Activated B cell treated with CpG ODN at 0.5 μM for 24 hours (primary cell): ENCODE measurements around the gene EXOSC9. TPM values are rescaled to one million over a fixed set of nuclear protein-coding genes. Genes with fewer than 3 reads are reported as not detected.

Experiments used
- ATAC-seq: fragments of 200-7000 bp; cut with Tn5 transposase; one replicate; pipeline ENCODE4 v1.10.0; 2021; ENCODE audit warnings: low read depth, mild to moderate bottlenecking, moderate library complexity
- CTCF ChIA-PET: fragments of 350-600 bp; sonication (Branson Sonifier 250); formaldehyde crosslinking; loops from one replicate; lab custom pipeline; 2021; ENCODE audit warnings: antibody characterized with exemption; lab: Charles Lee
- POLR2A ChIA-PET: fragments of 350-600 bp; sonication (Branson Sonifier 250); formaldehyde crosslinking; loops from one replicate; lab custom pipeline; 2021; ENCODE audit warnings: antibody characterized with exemption; lab: Charles Lee
- DNase-seq: peaks from one replicate; pipeline ENCODE4 v3.0.0; 2022
- H3K27ac Mint-ChIP-seq: one replicate; pipeline ENCODE4 v1.8.0; 2020; ENCODE audit warnings: mixed read lengths
- H3K27me3 Mint-ChIP-seq: one replicate; pipeline ENCODE4 v1.8.0; 2021; ENCODE audit warnings: mixed read lengths
- H3K36me3 Mint-ChIP-seq: one replicate; pipeline ENCODE4 v1.8.0; 2021; ENCODE audit warnings: low read depth, mixed read lengths
- H3K4me1 Mint-ChIP-seq: one replicate; pipeline ENCODE4 v1.8.0; 2021; ENCODE audit warnings: mixed read lengths
- H3K4me3 Mint-ChIP-seq: one replicate; pipeline ENCODE4 v1.8.0; 2020; ENCODE audit warnings: mild to moderate bottlenecking, mixed read lengths
- H3K9me3 Mint-ChIP-seq: one replicate; pipeline ENCODE4 v1.8.0; 2020; ENCODE audit warnings: mixed read lengths
- intact Hi-C: fragments of 100-400 bp; cut with micrococcal nuclease; formaldehyde crosslinking; loops from one replicate; pipeline ENCODE4 v1.15.1; 2024
- total RNA-seq: library from RNA; stranded (reverse); gene quantifications from 2 replicates; pipeline ENCODE4 v1.2.3, GENCODE V29; 2022
- TF ChIP-seq, protein P1 (sequence below): fragments of 200-600 bp; IDR thresholded peaks from one replicate; pipeline ENCODE4 v1.8.0; 2022; ENCODE audit warnings: antibody characterized with exemption, mild to moderate bottlenecking

The EXOSC9 gene
- total RNA-seq, 1 donor from 2014 or later = 37.5 TPM

GRCh38 chr4:121771869-121772268 lies 29.3 kb upstream of the EXOSC9 start:
- no peak overlapping the region for H3K27ac Mint-ChIP-seq
- no peaks in the 10 kb centered on the region for H3K4me1 Mint-ChIP-seq
- no peak for ATAC-seq
- TF ChIP-seq, protein P1, sequence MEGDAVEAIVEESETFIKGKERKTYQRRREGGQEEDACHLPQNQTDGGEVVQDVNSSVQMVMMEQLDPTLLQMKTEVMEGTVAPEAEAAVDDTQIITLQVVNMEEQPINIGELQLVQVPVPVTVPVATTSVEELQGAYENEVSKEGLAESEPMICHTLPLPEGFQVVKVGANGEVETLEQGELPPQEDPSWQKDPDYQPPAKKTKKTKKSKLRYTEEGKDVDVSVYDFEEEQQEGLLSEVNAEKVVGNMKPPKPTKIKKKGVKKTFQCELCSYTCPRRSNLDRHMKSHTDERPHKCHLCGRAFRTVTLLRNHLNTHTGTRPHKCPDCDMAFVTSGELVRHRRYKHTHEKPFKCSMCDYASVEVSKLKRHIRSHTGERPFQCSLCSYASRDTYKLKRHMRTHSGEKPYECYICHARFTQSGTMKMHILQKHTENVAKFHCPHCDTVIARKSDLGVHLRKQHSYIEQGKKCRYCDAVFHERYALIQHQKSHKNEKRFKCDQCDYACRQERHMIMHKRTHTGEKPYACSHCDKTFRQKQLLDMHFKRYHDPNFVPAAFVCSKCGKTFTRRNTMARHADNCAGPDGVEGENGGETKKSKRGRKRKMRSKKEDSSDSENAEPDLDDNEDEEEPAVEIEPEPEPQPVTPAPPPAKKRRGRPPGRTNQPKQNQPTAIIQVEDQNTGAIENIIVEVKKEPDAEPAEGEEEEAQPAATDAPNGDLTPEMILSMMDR = no peak
- CTCF ChIA-PET = no interaction called here
- POLR2A ChIA-PET = no interaction called here
- no peak for DNase-seq
- H3K27me3 Mint-ChIP-seq = peaks cover 22% of the 10 kb centered on the region
- H3K4me3 Mint-ChIP-seq = no peak overlapping the region
- intact Hi-C loops = no loop called here
- H3K36me3 Mint-ChIP-seq = no peaks in the 10 kb centered on the region
- H3K9me3 Mint-ChIP-seq = no peaks in the 10 kb centered on the region

GRCh38 chr4:121773883-121774282 lies 27.2 kb upstream of the EXOSC9 start:
- CTCF ChIA-PET = no interaction called here
- POLR2A ChIA-PET = no interaction called here
- Mint-ChIP-seq H3K9me3 (no peaks in the 10 kb centered on the region), H3K4me1 (no peaks in the 10 kb centered on the region), H3K27ac (no peak overlapping the region), H3K4me3 (no peak overlapping the region), H3K27me3 (peaks cover 10% of the 10 kb centered on the region), H3K36me3 (no peaks in the 10 kb centered on the region)
- intact Hi-C loops = no loop called here
- DNase-seq (no peak), ATAC-seq (no peak)
- TF ChIP-seq, protein P1 = no peak

GRCh38 chr4:121776610-121777401 lies 24.3 kb upstream of the EXOSC9 start:
- intact Hi-C loops = no loop called here
- H3K4me1 Mint-ChIP-seq = no peaks in the 10 kb centered on the region
- peaks cover 13% of the 10 kb centered on the region for H3K27me3 Mint-ChIP-seq
- CTCF ChIA-PET = no interaction called here
- no peak overlapping the region for H3K4me3 Mint-ChIP-seq
- H3K9me3 Mint-ChIP-seq = no peaks in the 10 kb centered on the region
- POLR2A ChIA-PET = no interaction called here
- H3K27ac Mint-ChIP-seq = no peak overlapping the region
- TF ChIP-seq, protein P1 = no peak
- H3K36me3 Mint-ChIP-seq = no peaks in the 10 kb centered on the region
- ATAC-seq (no peak), DNase-seq (no peak)

DNA sequence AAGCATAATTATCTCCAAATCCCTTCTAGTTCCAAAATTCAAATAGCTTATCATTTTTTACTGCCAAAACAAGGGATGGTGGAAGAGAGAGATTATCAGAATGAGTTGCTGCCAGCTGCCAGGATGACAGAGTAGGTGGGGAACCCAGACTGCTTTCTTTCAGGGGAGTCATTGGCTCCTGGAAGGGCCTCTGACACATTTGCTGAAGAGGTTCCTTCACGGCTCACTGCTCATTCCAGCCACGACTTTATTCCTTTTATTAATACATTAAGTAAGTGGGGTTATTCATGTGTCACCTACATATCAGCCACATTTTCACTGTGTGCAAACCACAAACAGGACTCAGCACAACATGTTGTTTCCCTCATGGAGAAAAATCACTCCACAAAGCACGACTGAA lies 23.5 kb upstream of the EXOSC9 start:
- CTCF ChIA-PET = no interaction called here
- no peak for DNase-seq
- TF ChIP-seq, protein P1 = no peak
- H3K36me3 Mint-ChIP-seq = no peaks in the 10 kb centered on the region
- H3K27me3 Mint-ChIP-seq = peaks cover 13% of the 10 kb centered on the region
- H3K9me3 Mint-ChIP-seq = no peaks in the 10 kb centered on the region
- intact Hi-C loops = no loop called here
- no peak overlapping the region for H3K27ac Mint-ChIP-seq
- H3K4me1 Mint-ChIP-seq = no peaks in the 10 kb centered on the region
- no peak overlapping the region for H3K4me3 Mint-ChIP-seq
- POLR2A ChIA-PET = no interaction called here
- ATAC-seq = no peak

- Mint-ChIP-seq H3K4me3 (no peak overlapping the region), H3K9me3 (peaks cover 5% of the 10 kb centered on the region), H3K27ac (no peak overlapping the region), H3K27me3 (peaks cover 20% of the 10 kb centered on the region), H3K4me1 (no peaks in the 10 kb centered on the region), H3K36me3 (no peaks in the 10 kb centered on the region)
- TF ChIP-seq, protein P1 = no peak
- ATAC-seq (no peak), DNase-seq (no peak)
- intact Hi-C loops = no loop called here
- ChIA-PET CTCF (no interaction called here), POLR2A (no interaction called here)
Measured at GRCh38 chr4:121778991-121779628, 22.0 kb upstream of the EXOSC9 start.
